NCI-H345 treated with DMSO at 0.1 percent for 48 hours (cell line): ENCODE results near the gene TERB1.

Experiments
- DNase-seq: peaks from one replicate; lab custom pipeline; 2025; ENCODE audit not compliant: unreplicated experiment; lab: John Stamatoyannopoulos, UW

Gene TERB1

GRCh38 chr16:66746682-66747081 lies 54.7 kb downstream of the TERB1 start:
- DNase-seq = no peak

GRCh38 chr16:66746048-66746447 lies 55.3 kb downstream of the TERB1 start:
- no peak for DNase-seq

GRCh38 chr16:66741950-66742808 lies 59.2 kb downstream of the TERB1 start:
- no peak for DNase-seq

DNA sequence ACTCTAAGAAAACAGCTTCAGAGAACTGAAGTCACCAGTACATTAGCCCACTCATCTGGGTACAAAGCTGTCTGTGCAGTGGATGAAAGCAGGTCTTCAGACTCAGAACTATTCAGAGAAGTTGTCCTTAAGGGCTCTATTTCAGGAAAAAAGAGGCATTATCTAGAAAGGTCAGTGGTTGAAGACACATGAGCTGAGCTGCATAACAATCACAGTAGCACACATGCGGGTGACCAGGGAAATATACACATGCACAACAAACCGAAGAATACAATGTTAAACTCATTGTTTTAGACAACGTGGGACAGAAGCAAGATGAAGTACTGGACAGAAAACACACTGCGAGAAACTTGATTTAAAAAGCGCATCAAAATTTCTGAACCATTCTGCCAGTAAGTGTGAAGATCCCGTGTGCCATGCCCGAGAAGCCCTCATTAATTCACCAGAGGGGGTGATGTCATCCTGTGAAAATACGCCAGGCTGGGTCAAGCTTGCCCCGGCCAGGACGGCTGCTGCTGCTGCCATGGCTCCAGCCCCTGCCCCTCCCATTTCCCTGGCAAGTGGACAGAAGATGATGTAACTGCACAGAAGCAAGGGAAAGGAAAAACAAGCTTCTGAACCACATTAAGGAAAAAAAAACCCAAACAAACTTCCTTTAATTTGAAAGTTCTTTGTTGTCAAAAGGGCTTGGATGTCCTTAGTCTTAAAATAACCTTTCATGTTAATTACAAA lies 60.0 kb downstream of the TERB1 start:
- DNase-seq = no peak

DNA sequence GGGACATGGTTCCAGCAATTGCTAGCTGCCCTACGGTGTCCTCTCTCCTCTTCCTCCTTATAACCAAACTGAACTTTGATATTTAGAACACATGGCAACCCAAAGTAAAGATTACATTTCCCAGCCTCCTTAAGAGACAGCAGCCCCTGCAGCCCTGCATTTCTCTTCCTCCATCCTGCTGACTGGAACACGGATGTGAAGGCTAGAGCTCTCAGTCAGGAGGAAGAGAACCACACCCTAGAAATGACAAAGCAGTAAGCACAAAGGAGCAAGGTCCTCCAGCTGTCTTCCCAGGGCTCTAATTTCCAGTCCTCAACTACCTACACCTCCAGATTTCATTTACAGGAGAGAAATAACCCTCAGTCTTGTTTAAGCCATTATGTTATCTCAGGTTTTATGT lies 60.9 kb downstream of the TERB1 start:
- no peak for DNase-seq

DNA sequence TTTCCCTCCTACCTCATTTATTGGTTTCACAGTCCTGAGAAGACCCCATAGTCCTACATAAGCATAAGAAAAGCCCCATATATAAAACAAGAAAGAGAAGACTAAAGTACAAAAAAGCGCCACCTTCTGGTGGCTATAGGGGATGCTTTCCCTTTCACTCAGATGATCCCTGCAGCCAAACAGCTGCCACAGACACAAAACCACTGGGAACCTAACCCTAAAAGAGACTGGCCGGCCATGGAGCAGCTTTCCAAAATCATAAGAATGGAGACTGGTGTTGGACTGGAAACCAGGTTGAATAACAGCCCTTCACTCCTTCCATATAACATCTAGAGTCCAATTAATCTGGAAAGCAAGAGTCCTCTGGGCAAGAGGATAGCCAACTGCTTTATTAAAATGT lies 61.4 kb downstream of the TERB1 start:
- no peak for DNase-seq

- DNase-seq = no peak
Measured at GRCh38 chr16:66735891-66736290, 65.5 kb downstream of the TERB1 start.

- DNase-seq = no peak
Measured at GRCh38 chr16:66731101-66731500, 70.3 kb downstream of the TERB1 start.

DNA sequence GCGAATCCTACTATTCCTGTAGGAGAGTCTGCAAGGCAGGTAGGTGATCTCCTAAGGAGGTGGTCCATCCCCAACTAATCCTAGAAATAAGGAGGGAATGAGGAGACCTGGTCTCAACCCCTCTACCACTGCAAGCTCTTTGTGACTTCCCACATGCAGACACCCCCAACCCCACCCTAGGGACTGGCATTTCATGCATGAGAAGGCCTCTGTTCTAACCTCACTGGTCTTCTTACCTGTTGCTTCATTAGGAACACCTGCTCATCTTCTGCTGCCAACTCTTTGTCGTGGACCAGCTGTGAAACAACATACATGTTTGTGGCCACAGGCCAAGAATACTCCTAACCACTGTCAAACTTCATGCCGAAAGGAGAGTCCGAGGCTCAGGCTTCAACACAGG lies 72.6 kb downstream of the TERB1 start:
- no peak for DNase-seq

GRCh38 chr16:66728117-66728787 lies 73.1 kb downstream of the TERB1 start:
- peak; percentile 9 for DNase-seq

DNA sequence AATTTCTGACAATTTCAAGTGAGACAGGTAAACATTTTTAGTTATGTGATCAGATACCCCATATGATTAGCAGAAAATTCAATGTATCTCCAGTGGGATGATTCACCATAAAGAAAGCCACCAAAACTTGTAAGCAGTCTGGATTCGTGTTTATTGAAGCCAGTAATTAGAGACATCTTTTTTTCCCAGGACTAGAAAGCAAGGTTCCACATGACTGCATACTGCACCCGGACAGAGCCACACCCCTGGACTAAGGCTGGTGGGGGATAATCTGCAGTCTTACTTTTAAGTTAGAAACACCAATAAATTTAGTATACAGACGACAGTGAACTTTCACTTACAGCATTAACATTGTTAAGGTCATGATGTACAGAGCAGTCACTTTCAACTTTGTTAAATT lies 80.6 kb downstream of the TERB1 start:
- no peak for DNase-seq

- no peak for DNase-seq
Measured at GRCh38 chr16:66719246-66719645, 82.1 kb downstream of the TERB1 start.

GRCh38 chr16:66717776-66718175 lies 83.6 kb downstream of the TERB1 start:
- DNase-seq = no peak

GRCh38 chr16:66717112-66717675 lies 84.2 kb downstream of the TERB1 start:
- DNase-seq = no peak

- no peak for DNase-seq
Measured at GRCh38 chr16:66714654-66715307, 86.6 kb downstream of the TERB1 start.

GRCh38 chr16:66714062-66714461 lies 87.3 kb downstream of the TERB1 start:
- no peak for DNase-seq

DNA sequence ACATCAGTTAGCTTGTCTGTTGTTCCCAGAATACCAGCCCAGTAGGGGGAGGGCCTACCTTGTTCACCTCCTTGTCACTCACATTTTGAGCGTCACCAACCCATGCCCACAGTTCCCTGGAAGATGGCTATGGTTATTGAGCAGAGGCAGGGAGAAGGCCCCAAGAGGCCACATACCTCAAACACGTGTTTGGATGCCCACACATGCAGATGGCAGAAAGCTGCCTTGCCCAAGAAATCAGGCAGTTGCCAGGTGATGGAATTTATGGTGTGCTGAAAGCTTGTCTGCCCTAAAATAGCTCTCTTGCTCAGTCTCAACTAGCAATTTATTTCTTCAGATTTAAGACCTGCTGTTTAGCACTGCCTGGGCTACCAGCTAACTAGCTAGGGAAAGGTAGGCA lies 88.3 kb downstream of the TERB1 start:
- no peak for DNase-seq

GRCh38 chr16:66712512-66712911 lies 88.9 kb downstream of the TERB1 start:
- DNase-seq = no peak

GRCh38 chr16:66711581-66711980 lies 89.8 kb downstream of the TERB1 start:
- DNase-seq = no peak

DNA sequence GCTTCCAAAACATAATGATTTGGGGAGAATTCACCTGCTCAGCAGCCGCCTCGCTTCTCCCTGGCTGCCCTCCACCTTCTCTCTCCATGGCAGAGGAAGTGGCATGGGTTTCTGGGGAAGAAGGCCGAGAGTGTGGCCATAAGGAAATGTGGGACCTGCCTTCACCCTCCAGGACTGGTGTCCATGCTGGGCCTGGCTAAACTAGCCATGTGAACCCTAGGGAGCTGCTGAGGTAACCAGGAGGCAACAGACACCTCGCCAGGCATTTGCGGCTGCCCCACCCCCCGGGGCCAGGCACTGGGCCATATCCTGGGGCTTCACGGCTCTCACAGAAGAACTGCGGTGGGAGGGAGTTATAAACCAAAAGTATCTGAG lies 94.9 kb downstream of the TERB1 start:
- DNase-seq = no peak
